ENCODE data around the gene PPDPF. TPM values are rescaled to one million over a fixed set of nuclear protein-coding genes. Genes with fewer than 3 reads are reported as not detected.
A peak's percentile ranks its signal among the peaks of the same experiment; 100 is the strongest.

PPDPF gene
- total RNA-seq, 1 experiment from 2014 or later = 634 TPM

GRCh38 chr20:63475209-63475608 is 45.4 kb upstream of the PPDPF start:
- Histone ChIP-seq H3K27me3 (replicated peaks; ENCODE audit: control insufficient read depth, insufficient read depth, low read length) (peaks cover 3% of the 10 kb centered on the region), H3K9me3 (no peaks in the 10 kb centered on the region), H3K4me3 (ENCODE audit: low read depth, low read length) (no peak overlapping the region), H3K36me3 (ENCODE audit: control insufficient read depth, insufficient read depth, low read length) (no peaks in the 10 kb centered on the region), H3K4me1 (peaks cover 6% of the 10 kb centered on the region; the same call in 1 of the 2 replicates)
- peaks cover 2% of the 10 kb centered on the region for H3K36me3 Mint-ChIP-seq (ENCODE audit: insufficient read depth, unreplicated experiment)
- no peaks in the 10 kb centered on the region for H3K4me1 Mint-ChIP-seq (ENCODE audit: low read depth, unreplicated experiment)
- BruUV-seq (replicated peaks) = no TSS peak
- POLR2A ChIA-PET = no interaction called here
- CTCF ChIA-PET = no interaction called here
- no peak overlapping the region for H3K4me3 Mint-ChIP-seq (ENCODE audit: unreplicated experiment)
- H3K9me3 Mint-ChIP-seq (ENCODE audit: unreplicated experiment) = no peaks in the 10 kb centered on the region
- peak; percentile 78 for DNase-seq
- peaks cover 48% of the 10 kb centered on the region for H3K27me3 Mint-ChIP-seq (ENCODE audit: insufficient read depth, unreplicated experiment)
- TF ChIP-seq CTCF (IDR thresholded peaks at IDR 0.05; ENCODE audit: insufficient read depth in 1 of 2, low read depth in 1 of 2, low read length in 1 of 2, severe bottlenecking in 1 of 2, unreplicated experiment in 1 of 2) = no peak
- no peak overlapping the region for H3K27ac Mint-ChIP-seq (ENCODE audit: unreplicated experiment)
- intact Hi-C loops (cut with micrococcal nuclease; ENCODE audit: unreplicated experiment) = no loop called here

GRCh38 chr20:63477061-63477616 is 43.4 kb upstream of the PPDPF start:
- POLR2A ChIA-PET = no interaction called here
- Histone ChIP-seq H3K9me3 (no peaks in the 10 kb centered on the region), H3K27me3 (replicated peaks; ENCODE audit: control insufficient read depth, insufficient read depth, low read length) (peaks cover 2% of the 10 kb centered on the region), H3K4me3 (ENCODE audit: low read depth, low read length) (no peak overlapping the region), H3K4me1 (peaks cover 2% of the 10 kb centered on the region; the same call in 1 of the 2 replicates), H3K36me3 (ENCODE audit: control insufficient read depth, insufficient read depth, low read length) (no peaks in the 10 kb centered on the region)
- no peak for TF ChIP-seq CTCF (IDR thresholded peaks at IDR 0.05; ENCODE audit: insufficient read depth in 1 of 2, low read depth in 1 of 2, low read length in 1 of 2, severe bottlenecking in 1 of 2, unreplicated experiment in 1 of 2)
- no peaks in the 10 kb centered on the region for H3K4me1 Mint-ChIP-seq (ENCODE audit: low read depth, unreplicated experiment)
- no peaks in the 10 kb centered on the region for H3K36me3 Mint-ChIP-seq (ENCODE audit: insufficient read depth, unreplicated experiment)
- no TSS peak for BruUV-seq (replicated peaks)
- DNase-seq = no peak
- no peaks in the 10 kb centered on the region for H3K9me3 Mint-ChIP-seq (ENCODE audit: unreplicated experiment)
- intact Hi-C loops (cut with micrococcal nuclease; ENCODE audit: unreplicated experiment) = no loop called here
- H3K4me3 Mint-ChIP-seq (ENCODE audit: unreplicated experiment) = no peak overlapping the region
- peaks cover 45% of the 10 kb centered on the region for H3K27me3 Mint-ChIP-seq (ENCODE audit: insufficient read depth, unreplicated experiment)
- no peak overlapping the region for H3K27ac Mint-ChIP-seq (ENCODE audit: unreplicated experiment)
- CTCF ChIA-PET = interaction anchor here (0.6 to 2.1 kb wide), 3 partner anchors 19 to 192 kb away, joined by 3 to 8 read pairs (median 5); no protein-coding TSS in a partner anchor

- no peaks in the 10 kb centered on the region for H3K36me3 Mint-ChIP-seq (ENCODE audit: insufficient read depth, unreplicated experiment)
- Histone ChIP-seq H3K4me3 (ENCODE audit: low read depth, low read length) (no peak overlapping the region), H3K4me1 (no peaks in the 10 kb centered on the region), H3K9me3 (no peaks in the 10 kb centered on the region), H3K36me3 (ENCODE audit: control insufficient read depth, insufficient read depth, low read length) (no peaks in the 10 kb centered on the region), H3K27me3 (replicated peaks; ENCODE audit: control insufficient read depth, insufficient read depth, low read length) (peaks cover 2% of the 10 kb centered on the region)
- no peak overlapping the region for H3K27ac Mint-ChIP-seq (ENCODE audit: unreplicated experiment)
- no peaks in the 10 kb centered on the region for H3K4me1 Mint-ChIP-seq (ENCODE audit: low read depth, unreplicated experiment)
- CTCF ChIA-PET = interaction anchor here (0.6 to 2.1 kb wide), 3 partner anchors 18 to 193 kb away, joined by 3 to 8 read pairs (median 5); no protein-coding TSS in a partner anchor
- no TSS peak for BruUV-seq (replicated peaks)
- peaks cover 52% of the 10 kb centered on the region for H3K27me3 Mint-ChIP-seq (ENCODE audit: insufficient read depth, unreplicated experiment)
- no peak overlapping the region for H3K4me3 Mint-ChIP-seq (ENCODE audit: unreplicated experiment)
- POLR2A ChIA-PET = interaction anchor here (0.5 kb wide), 1 partner anchor 42 kb away, joined by 3 read pairs; no protein-coding TSS in a partner anchor
- DNase-seq = no peak
- intact Hi-C loops (cut with micrococcal nuclease; ENCODE audit: unreplicated experiment) = no loop called here
- TF ChIP-seq CTCF (IDR thresholded peaks at IDR 0.05; ENCODE audit: insufficient read depth in 1 of 2, low read depth in 1 of 2, low read length in 1 of 2, severe bottlenecking in 1 of 2, unreplicated experiment in 1 of 2) = no peak
- H3K9me3 Mint-ChIP-seq (ENCODE audit: unreplicated experiment) = no peaks in the 10 kb centered on the region
Measured at GRCh38 chr20:63477944-63478343, 42.6 kb upstream of the PPDPF start.
